Prostate gland (tissue), 2 donors: Measurements from ENCODE around the gene UBE2D2. TPM values are rescaled to one million over a fixed set of nuclear protein-coding genes. Genes with fewer than 3 reads are reported as not detected.

Source experiments
- DNase-seq: peaks from one replicate; pipeline ENCODE4 v3.0.0-alpha.2; 2019; ENCODE audit warnings: low spot score
- H3K27ac ChIP-seq, 2 donors: fragments of 200-600 bp; sonication (generic); 2 replicates each; pipeline ENCODE4 v1.5.1; 2017 to 2019
- H3K27me3 ChIP-seq: fragments of 200-600 bp; sonication (generic); replicated peaks from 2 replicates; pipeline ENCODE4 v1.5.1; 2019; ENCODE audit not compliant: insufficient read depth
- H3K36me3 ChIP-seq, 2 donors: fragments of 200-600 bp; sonication (generic); 1 replicate in 1 of 2; 2 replicates in 1 of 2; pipeline versions ENCODE4 v1.5.1 to v1.8.1; 2017 to 2019
- H3K4me1 ChIP-seq: fragments of 200-600 bp; sonication (generic); replicated peaks from 2 replicates; pipeline ENCODE4 v1.5.1; 2019
- H3K4me3 ChIP-seq, 2 donors: fragments of 200-600 bp; sonication (generic); 2 replicates each; pipeline ENCODE4 v1.5.1; 2017 to 2019
- H3K9me3 ChIP-seq: fragments of 200-600 bp; sonication (generic); 2 replicates; pipeline ENCODE4 v1.5.1; 2017
- POLR2A ChIP-seq: fragments of 450-650 bp; IDR thresholded peaks from one replicate; pipeline ENCODE4 v1.6.1; 2016; ENCODE audit warnings: antibody characterized with exemption, mild to moderate bottlenecking
- POLR2AphosphoS5 ChIP-seq: sonication (generic); formaldehyde crosslinking; IDR thresholded peaks from one replicate; pipeline ENCODE4 v1.6.1; 2017; ENCODE audit warnings: antibody characterized with exemption
- WGBS: methylation state at CpG from one replicate; pipeline ENCODE4 v1.1.5; 2018; 5-methylcytosine and 5-hydroxymethylcytosine counted together
- intact Hi-C: fragments of 100-400 bp; cut with DNase I; formaldehyde crosslinking; loops from one replicate; pipeline ENCODE4 v1.14.2; 2022
- total RNA-seq, 2 donors: library from RNA; depleted of rRNA; stranded (reverse); fragments of >200 nt; gene quantifications; one replicate each; pipeline ENCODE4 v1.1.0, GENCODE V29; 2016
- TF ChIP-seq, protein P1 (sequence below), 4 experiments: fragments of 200-600 bp in 2 of 4; fragments of 450-650 bp in 2 of 4; sonication (generic) in 2 of 4; IDR thresholded peaks; 1 replicate in 3 of 4; 2 replicates in 1 of 4; pipeline ENCODE4 v1.5.1; 2016 to 2019; ENCODE audit warnings: antibody characterized with exemption in 4 of 4, mild to moderate bottlenecking in 2 of 4, moderate library complexity in 2 of 4

Gene UBE2D2
- total RNA-seq, 2 donors from 2014 or later = 90.3 to 96.3 TPM

GRCh38 chr5:139654871-139655491 lies 93.8 kb downstream of the UBE2D2 start:
- TF ChIP-seq, protein P1, sequence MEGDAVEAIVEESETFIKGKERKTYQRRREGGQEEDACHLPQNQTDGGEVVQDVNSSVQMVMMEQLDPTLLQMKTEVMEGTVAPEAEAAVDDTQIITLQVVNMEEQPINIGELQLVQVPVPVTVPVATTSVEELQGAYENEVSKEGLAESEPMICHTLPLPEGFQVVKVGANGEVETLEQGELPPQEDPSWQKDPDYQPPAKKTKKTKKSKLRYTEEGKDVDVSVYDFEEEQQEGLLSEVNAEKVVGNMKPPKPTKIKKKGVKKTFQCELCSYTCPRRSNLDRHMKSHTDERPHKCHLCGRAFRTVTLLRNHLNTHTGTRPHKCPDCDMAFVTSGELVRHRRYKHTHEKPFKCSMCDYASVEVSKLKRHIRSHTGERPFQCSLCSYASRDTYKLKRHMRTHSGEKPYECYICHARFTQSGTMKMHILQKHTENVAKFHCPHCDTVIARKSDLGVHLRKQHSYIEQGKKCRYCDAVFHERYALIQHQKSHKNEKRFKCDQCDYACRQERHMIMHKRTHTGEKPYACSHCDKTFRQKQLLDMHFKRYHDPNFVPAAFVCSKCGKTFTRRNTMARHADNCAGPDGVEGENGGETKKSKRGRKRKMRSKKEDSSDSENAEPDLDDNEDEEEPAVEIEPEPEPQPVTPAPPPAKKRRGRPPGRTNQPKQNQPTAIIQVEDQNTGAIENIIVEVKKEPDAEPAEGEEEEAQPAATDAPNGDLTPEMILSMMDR (IDR thresholded peaks at IDR 0.05) = no peak
- TF ChIP-seq POLR2A (no peak), POLR2AphosphoS5 (no peak)
- DNase-seq = no peak
- peak overlapping the region; percentile 90 to 94 for H3K27ac ChIP-seq
- intact Hi-C loops = no loop called here
- H3K27me3 ChIP-seq = no peaks in the 10 kb centered on the region
- no peaks in the 10 kb centered on the region for H3K9me3 ChIP-seq
- H3K4me3 ChIP-seq = no peak overlapping the region
- H3K36me3 ChIP-seq = no peaks in the 10 kb centered on the region
- H3K4me1 ChIP-seq = peaks cover 66% of the 10 kb centered on the region
- 74% methylated on average over 12 of the region's 13 CpGs for WGBS

- Histone ChIP-seq H3K27me3 (no peaks in the 10 kb centered on the region), H3K27ac (peak overlapping the region; percentile 90 to 94), H3K4me1 (peaks cover 71% of the 10 kb centered on the region), H3K4me3 (no peak overlapping the region), H3K9me3 (no peaks in the 10 kb centered on the region), H3K36me3 (no peaks in the 10 kb centered on the region)
- DNase-seq = peak; percentile 74
- 14% methylated on average over 17 of the region's 18 CpGs for WGBS
- peak; percentile 56 for TF ChIP-seq POLR2AphosphoS5
- TF ChIP-seq, protein P1 (IDR thresholded peaks at IDR 0.05) = no peak
- peak; percentile 31 for TF ChIP-seq POLR2A
- intact Hi-C loops = no loop called here
These were observed 94.7 kb downstream of the UBE2D2 start for GRCh38 chr5:139655727-139656271.

DNA sequence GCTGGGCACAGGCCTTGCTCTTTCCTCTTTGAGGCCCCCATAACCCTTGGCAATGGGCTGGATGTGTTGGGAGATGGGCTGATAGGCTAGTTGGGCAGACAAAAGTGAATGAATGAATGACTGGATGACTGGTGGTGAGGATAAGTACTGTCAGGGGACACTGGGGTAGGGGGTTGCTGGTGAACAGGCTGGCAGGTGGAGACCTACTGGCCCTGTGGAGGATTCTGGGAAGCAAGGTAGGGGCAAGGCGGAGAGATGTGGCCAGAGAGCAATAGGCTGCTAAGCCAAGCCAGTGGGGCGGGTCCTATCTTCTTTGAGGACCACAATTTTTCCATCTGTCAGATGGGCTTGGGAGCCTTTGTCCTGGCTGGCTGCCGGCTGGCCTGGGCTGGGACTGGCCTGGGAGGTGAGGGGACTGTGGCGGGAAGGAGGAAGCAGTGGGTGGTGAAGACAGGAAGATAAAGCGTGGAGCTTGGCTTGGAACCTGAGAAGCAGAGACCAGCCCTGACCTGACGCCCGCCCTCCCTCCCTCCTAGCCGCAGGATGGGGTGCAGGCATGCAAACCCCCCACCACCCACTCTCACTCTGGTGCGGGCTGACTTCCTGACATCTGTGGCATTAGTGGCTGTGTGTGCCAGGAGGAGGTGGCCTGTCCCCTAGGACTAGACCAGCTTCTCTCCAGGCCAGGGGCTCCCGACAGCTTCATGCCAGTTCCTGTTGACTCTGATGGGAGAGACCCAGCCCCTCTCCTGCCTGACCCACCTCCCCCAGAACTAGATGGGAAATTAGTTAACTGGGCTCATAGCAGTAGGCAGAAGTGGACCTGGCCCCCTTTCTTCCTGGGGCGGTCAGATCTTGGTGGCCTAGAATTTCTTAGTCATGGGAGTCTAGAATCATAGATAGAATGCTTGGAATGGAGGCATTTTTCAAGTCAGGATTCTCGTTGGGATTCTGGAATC lies 96.5 kb downstream of the UBE2D2 start:
- 65% methylated on average over 12 of the region's 12 CpGs for WGBS
- H3K36me3 ChIP-seq = no peaks in the 10 kb centered on the region
- peaks cover 68% of the 10 kb centered on the region for H3K4me1 ChIP-seq
- H3K27ac ChIP-seq = peak overlapping the region; percentile 89 to 94
- H3K9me3 ChIP-seq = no peaks in the 10 kb centered on the region
- no peak overlapping the region for H3K4me3 ChIP-seq
- no peak for DNase-seq
- H3K27me3 ChIP-seq = no peaks in the 10 kb centered on the region
- TF ChIP-seq POLR2AphosphoS5 (no peak), POLR2A (no peak)
- TF ChIP-seq, protein P1 (IDR thresholded peaks at IDR 0.05) = no peak
- intact Hi-C loops = no loop called here

DNA sequence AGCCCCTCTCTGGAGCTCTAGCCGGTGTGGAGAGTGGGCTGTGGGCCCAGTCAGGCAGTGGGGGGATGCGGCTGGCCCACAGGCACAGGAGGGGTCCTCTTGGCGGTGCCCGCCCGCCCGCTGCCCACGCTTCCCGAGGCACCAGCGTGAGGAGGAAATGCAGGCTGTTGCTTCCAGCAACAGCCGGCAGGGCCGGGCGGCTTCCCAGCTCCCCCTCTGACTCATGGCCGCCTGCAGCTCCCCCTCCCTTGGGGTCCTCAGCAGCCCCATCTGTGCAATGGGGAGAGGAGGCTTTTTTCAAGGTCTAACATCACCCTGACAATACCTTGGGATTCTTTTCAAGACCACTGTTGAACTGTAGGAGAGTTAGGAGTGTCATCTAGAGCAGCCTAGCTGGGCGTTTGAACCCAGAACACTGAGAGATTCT lies 97.4 kb downstream of the UBE2D2 start:
- intact Hi-C loops = no loop called here
- TF ChIP-seq POLR2AphosphoS5 (no peak), POLR2A (no peak)
- TF ChIP-seq, protein P1 (IDR thresholded peaks at IDR 0.05) = no peak
- H3K27ac ChIP-seq = peak overlapping the region; percentile 89 to 94
- H3K9me3 ChIP-seq = no peaks in the 10 kb centered on the region
- 75% methylated on average over 14 of the region's 14 CpGs for WGBS
- peaks cover 68% of the 10 kb centered on the region for H3K4me1 ChIP-seq
- no peak overlapping the region for H3K4me3 ChIP-seq
- no peaks in the 10 kb centered on the region for H3K36me3 ChIP-seq
- no peak for DNase-seq
- H3K27me3 ChIP-seq = no peaks in the 10 kb centered on the region
